NCI-H2029 (cell line): ENCODE data around the gene EIF2D.
"Not testable (repeated sequence)": the region's sequence is repeated elsewhere in the genome, so short reads cannot be mapped to it uniquely, and the experiment has no call there.

ENCODE experiments used
- DNase-seq: peaks from one replicate; lab custom pipeline; 2025; lab: John Stamatoyannopoulos, UW

Gene EIF2D

GRCh38 chr1:206586501-206587445 is 25.5 kb downstream of the EIF2D start:
- DNase-seq, result no peak

- DNase-seq, result no peak
Observed at GRCh38 chr1:206584683-206585082, 27.6 kb downstream of the EIF2D start.

GRCh38 chr1:206583707-206584648 is 28.3 kb downstream of the EIF2D start:
- no peak for DNase-seq

GRCh38 chr1:206582971-206583706 is 29.1 kb downstream of the EIF2D start:
- DNase-seq, result no peak

- no peak for DNase-seq
Observed at GRCh38 chr1:206582537-206582936, 29.7 kb downstream of the EIF2D start.

- no peak for DNase-seq
Observed at GRCh38 chr1:206581571-206581981, 30.7 kb downstream of the EIF2D start.

- not testable (repeated sequence) for DNase-seq
Observed at GRCh38 chr1:206581114-206581497, 31.2 kb downstream of the EIF2D start.

GRCh38 chr1:206580438-206581113 is 31.7 kb downstream of the EIF2D start:
- no peak for DNase-seq

- no peak for DNase-seq
Observed at GRCh38 chr1:206579747-206580437, 32.4 kb downstream of the EIF2D start.

- DNase-seq, result no peak
Observed at GRCh38 chr1:206578978-206579374, 33.3 kb downstream of the EIF2D start.

GRCh38 chr1:206578068-206578977 is 33.9 kb downstream of the EIF2D start:
- DNase-seq, result peak; percentile 21

- no peak for DNase-seq
Observed at GRCh38 chr1:206577626-206578025, 34.6 kb downstream of the EIF2D start.

GRCh38 chr1:206575894-206576737 is 36.1 kb downstream of the EIF2D start:
- no peak for DNase-seq

- no peak for DNase-seq
Observed at GRCh38 chr1:206575165-206575893, 36.9 kb downstream of the EIF2D start.

- no peak for DNase-seq
Observed at GRCh38 chr1:206573762-206574161, 38.5 kb downstream of the EIF2D start.

GRCh38 chr1:206573319-206573718 is 38.9 kb downstream of the EIF2D start:
- no peak for DNase-seq

- DNase-seq, result no peak
Observed at GRCh38 chr1:206572835-206573234, 39.4 kb downstream of the EIF2D start.

GRCh38 chr1:206570529-206570928 is 41.7 kb downstream of the EIF2D start:
- no peak for DNase-seq
